DMS153 treated with DMSO at 0.1 percent for 48 hours (cell line): Measurements from ENCODE around the gene LEMD2.

Experiments used
- DNase-seq: peaks from one replicate; lab custom pipeline; 2025; ENCODE audit not compliant: unreplicated experiment; lab: John Stamatoyannopoulos, UW

Gene LEMD2

GRCh38 chr6:33724102-33725023 is 64.6 kb downstream of the LEMD2 start:
- DNase-seq = no peak

- no peak for DNase-seq
These were observed 65.4 kb downstream of the LEMD2 start for GRCh38 chr6:33723371-33724085.

GRCh38 chr6:33722103-33722623 is 66.8 kb downstream of the LEMD2 start:
- no peak for DNase-seq

- no peak for DNase-seq
These were observed 67.4 kb downstream of the LEMD2 start for GRCh38 chr6:33721508-33721907.
